ENCODE measurements around the gene ATP2A2.
"Not testable (repeated sequence)": the region's sequence is repeated elsewhere in the genome, so short reads cannot be mapped to it uniquely, and the experiment has no call there.

ATP2A2 gene

DNA sequence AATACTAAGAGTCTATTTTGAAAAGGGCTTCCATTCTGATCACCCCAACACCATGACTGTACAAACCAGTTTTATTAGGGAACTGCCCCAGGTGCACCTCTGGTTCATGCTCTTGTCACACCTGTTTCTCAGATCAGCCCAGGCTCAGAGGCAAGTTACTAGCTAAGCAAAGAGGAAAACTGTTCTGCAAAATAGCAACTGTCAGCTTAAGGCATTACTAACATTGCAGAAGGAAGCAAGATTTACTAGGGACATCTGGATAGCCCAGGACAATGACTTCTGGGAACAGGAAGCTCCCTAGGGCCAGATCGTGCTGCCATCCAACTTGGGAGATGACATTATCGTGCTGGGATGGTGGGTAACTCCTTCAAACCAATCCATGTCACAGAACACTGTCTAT lies 92.4 kb downstream of the ATP2A2 start:
- ChIA-PET POLR2A (no interaction called here), CTCF (interaction anchor here (0.9 to 1.5 kb wide), 2 partner anchors 15 to 32 kb away, joined by 3 read pairs; no protein-coding TSS in a partner anchor)
- H3K4me3 ChIP-seq (ENCODE audit: low read depth, low read length), result no peak overlapping the region
- TF ChIP-seq, protein P1, sequence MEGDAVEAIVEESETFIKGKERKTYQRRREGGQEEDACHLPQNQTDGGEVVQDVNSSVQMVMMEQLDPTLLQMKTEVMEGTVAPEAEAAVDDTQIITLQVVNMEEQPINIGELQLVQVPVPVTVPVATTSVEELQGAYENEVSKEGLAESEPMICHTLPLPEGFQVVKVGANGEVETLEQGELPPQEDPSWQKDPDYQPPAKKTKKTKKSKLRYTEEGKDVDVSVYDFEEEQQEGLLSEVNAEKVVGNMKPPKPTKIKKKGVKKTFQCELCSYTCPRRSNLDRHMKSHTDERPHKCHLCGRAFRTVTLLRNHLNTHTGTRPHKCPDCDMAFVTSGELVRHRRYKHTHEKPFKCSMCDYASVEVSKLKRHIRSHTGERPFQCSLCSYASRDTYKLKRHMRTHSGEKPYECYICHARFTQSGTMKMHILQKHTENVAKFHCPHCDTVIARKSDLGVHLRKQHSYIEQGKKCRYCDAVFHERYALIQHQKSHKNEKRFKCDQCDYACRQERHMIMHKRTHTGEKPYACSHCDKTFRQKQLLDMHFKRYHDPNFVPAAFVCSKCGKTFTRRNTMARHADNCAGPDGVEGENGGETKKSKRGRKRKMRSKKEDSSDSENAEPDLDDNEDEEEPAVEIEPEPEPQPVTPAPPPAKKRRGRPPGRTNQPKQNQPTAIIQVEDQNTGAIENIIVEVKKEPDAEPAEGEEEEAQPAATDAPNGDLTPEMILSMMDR (IDR thresholded peaks at IDR 0.05; ENCODE audit: insufficient read depth, low read length, missing control alignments), result no peak
- DNase-seq (ENCODE audit: low read depth, low spot score), result no peak

DNA sequence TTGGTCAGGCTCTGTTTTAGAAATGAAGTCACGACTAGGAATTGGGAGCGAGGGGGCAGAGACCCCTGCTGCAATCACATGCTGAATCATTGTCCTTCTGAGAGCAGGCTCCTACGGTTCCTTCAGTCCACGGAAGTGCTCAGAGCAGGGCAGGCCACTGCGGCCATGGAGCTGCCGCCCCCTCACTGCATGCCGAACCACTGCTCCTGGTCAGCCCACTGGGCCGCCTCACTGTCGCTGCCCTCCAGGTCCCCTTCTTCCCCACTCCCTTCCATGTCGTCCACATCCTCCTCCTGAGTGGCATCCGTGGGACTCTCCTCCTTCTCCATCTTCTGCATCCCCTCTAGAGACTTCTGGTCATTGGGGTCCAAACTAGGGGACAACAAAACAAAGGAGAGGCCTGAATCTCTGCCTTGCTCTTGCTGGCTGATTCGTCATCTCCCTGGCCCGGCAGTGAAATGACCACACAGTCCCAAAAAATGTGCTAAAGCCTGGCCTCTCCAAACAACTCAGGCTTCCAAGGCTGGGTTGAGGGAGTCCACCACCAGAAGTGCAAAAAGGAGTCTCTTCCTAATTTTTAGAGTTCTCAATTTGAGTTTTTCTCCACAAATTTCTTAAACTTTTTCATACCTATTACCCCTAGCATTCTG lies 93.0 kb downstream of the ATP2A2 start:
- TF ChIP-seq, protein P1 (IDR thresholded peaks at IDR 0.05; ENCODE audit: insufficient read depth, low read length, missing control alignments), result no peak
- CTCF ChIA-PET, result no interaction called here
- no peak overlapping the region for H3K4me3 ChIP-seq (ENCODE audit: low read depth, low read length)
- DNase-seq (ENCODE audit: low read depth, low spot score), result no peak
- POLR2A ChIA-PET, result no interaction called here

DNA sequence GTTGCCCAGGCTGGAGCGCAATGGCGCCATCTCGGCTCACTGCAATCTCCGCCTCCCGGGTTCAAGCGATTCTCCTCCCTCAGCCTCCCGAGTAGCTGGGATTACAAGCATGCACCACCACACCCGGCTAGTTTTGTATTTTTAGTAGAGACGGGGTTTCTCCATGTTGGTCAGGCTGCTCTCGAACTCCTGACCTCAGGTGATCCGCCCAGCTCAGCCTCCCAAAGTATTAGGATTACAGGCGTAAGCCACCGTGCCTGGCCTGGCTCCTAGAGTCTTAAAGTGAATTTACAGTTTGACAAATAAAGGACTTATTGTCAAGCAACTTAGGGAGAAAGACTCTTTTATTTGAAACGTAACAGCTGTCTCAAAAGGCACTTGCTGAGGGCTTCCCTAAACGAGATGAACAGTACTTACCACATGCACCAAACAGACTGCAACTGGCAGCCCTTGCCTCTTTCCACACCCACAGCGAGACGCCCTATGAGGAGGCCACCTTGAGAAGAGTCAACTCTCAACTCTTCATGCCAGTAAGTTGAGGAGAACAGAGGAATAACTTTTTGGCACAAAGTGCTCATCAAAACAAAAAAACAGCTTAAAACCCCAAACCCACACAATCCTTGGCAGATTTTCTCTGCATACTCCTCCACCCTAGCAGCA lies 97.2 kb downstream of the ATP2A2 start:
- DNase-seq (ENCODE audit: low read depth, low spot score); POLR2A ChIA-PET; H3K4me3 ChIP-seq (ENCODE audit: low read depth, low read length): not testable (repeated sequence)
- CTCF ChIA-PET, result interaction anchor here (0.9 to 4.7 kb wide), 2 partner anchors 20 to 223 kb away, joined by 3 to 19 read pairs; no protein-coding TSS in a partner anchor

DNA sequence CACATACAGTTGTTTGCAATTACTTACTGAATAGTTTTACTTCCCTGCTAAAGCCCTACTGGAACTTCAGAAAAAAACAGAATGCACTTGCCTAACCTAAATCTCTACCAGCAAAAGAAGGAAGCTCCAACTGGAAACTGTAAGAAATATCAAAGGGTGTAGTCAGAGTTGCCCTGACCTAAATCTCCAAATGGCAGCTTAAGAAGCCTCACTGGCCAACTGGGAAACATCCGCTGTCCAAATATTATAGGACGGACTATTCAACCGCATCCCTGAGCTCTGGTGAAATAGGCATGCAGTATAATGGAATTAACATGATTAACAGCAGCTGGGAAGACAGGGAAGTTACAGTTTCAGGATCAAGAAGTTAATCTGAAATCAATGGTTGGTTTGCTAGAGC lies 98.2 kb downstream of the ATP2A2 start:
- POLR2A ChIA-PET, result no interaction called here
- TF ChIP-seq, protein P1 (IDR thresholded peaks at IDR 0.05; ENCODE audit: insufficient read depth, low read length, missing control alignments), result no peak
- no peak for DNase-seq (ENCODE audit: low read depth, low spot score)
- CTCF ChIA-PET, result interaction anchor here (0.9 to 4.7 kb wide), 2 partner anchors 21 to 222 kb away, joined by 3 to 19 read pairs; no protein-coding TSS in a partner anchor
- H3K4me3 ChIP-seq (ENCODE audit: low read depth, low read length), result no peak overlapping the region

DNA sequence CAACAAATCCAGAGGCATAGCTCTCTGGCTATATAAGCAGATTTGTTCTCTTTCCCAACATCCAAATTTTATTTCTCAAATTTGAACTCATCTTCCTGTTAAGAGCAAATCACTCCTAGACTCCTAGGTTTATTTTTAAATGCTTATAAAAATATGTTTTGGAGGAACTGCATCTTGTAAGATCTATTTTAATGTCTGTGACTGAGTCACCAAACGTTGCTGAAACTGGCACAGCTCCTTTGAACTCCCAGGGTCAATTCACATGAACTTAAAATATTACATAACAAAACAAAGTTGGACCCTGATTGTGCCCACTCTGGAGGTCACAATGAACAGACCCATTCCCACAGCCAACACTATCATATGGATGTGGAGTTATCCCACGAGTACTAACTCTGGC lies 98.6 kb downstream of the ATP2A2 start:
- no peak overlapping the region for H3K4me3 ChIP-seq (ENCODE audit: low read depth, low read length)
- TF ChIP-seq, protein P1 (IDR thresholded peaks at IDR 0.05; ENCODE audit: insufficient read depth, low read length, missing control alignments), result no peak
- CTCF ChIA-PET, result no interaction called here
- DNase-seq (ENCODE audit: low read depth, low spot score), result no peak
- POLR2A ChIA-PET, result interaction anchor here (0.7 kb wide), 1 partner anchor 17 kb away, joined by 3 read pairs; no protein-coding TSS in a partner anchor

DNA sequence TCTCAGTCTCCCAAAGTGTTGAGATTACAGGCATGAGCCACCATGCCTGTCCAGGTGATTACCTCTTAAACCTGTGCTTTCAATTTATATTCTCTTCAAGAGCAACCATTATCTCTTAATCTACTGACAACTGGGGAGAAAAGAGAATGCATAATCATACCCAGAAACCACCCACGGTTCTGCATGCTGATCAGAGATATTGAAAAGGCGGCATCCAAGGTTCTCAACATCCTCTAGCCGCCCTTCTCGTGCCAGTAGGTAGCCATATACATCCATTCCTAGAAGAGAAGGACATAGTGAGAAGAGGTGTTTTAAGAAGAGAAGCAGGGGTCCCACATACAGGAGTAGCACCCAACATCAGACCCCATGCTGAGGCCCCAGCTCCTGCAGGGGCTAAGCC lies 101.6 kb downstream of the ATP2A2 start:
- TF ChIP-seq, protein P1 (IDR thresholded peaks at IDR 0.05; ENCODE audit: insufficient read depth, low read length, missing control alignments), result no peak
- CTCF ChIA-PET, result no interaction called here
- no peak for DNase-seq (ENCODE audit: low read depth, low spot score)
- POLR2A ChIA-PET, result no interaction called here
- no peak overlapping the region for H3K4me3 ChIP-seq (ENCODE audit: low read depth, low read length)

All from AG04449 (cell line).